ENCODE data around the gene TNNT3.
"Not testable (repeated sequence)": the region's sequence is repeated elsewhere in the genome, so short reads cannot be mapped to it uniquely, and the experiment has no call there.

Gene TNNT3

DNA sequence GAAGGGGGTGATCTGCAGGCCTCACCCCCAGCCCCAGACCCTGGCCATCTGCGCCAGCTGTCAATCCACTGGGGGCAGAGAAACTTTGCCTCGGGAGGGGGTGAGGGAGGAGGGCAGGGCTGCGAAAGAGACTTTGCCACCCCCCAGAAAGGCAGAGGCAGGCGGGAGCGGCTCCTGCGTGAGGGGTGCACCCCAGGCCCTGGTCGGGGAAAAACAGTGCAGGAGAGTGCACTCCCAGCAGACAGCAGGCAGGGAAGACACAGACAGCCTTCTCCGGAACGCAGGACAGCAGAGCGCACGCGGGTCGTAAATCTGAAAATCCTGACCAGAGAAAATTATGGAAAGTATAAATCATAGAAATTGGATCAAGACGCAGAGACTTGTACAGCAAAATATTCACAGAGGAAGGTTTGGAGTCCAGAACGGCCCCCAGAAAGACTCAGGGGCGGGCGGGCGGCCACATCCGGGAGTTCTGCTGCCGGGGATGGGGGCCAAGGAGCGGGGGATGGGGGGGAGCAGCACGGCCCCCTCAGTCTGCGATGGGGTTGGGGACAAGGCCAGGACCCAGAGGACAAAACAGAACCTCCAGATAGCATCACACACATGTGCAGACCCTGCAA is 19.6 kb downstream of the TNNT3 start:
- H3K9me3 Mint-ChIP-seq, result no peaks in the 10 kb centered on the region
- H3K4me1 Mint-ChIP-seq, result peaks cover 49% of the 10 kb centered on the region
- H3K4me3 Mint-ChIP-seq, result peak overlapping the region in 2 of 3 experiments; percentile 36 to 48
- no peaks in the 10 kb centered on the region for H3K36me3 Mint-ChIP-seq (ENCODE audit: low read depth)
- H3K27me3 Mint-ChIP-seq (ENCODE audit: low read depth), result no peaks in the 10 kb centered on the region
- H3K27ac Mint-ChIP-seq, result peak overlapping the region; percentile 94 to 99 (median 98)
- TF ChIP-seq, protein P1, sequence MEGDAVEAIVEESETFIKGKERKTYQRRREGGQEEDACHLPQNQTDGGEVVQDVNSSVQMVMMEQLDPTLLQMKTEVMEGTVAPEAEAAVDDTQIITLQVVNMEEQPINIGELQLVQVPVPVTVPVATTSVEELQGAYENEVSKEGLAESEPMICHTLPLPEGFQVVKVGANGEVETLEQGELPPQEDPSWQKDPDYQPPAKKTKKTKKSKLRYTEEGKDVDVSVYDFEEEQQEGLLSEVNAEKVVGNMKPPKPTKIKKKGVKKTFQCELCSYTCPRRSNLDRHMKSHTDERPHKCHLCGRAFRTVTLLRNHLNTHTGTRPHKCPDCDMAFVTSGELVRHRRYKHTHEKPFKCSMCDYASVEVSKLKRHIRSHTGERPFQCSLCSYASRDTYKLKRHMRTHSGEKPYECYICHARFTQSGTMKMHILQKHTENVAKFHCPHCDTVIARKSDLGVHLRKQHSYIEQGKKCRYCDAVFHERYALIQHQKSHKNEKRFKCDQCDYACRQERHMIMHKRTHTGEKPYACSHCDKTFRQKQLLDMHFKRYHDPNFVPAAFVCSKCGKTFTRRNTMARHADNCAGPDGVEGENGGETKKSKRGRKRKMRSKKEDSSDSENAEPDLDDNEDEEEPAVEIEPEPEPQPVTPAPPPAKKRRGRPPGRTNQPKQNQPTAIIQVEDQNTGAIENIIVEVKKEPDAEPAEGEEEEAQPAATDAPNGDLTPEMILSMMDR (IDR thresholded peaks at IDR 0.05; ENCODE audit: unreplicated experiment in 3 of 3), result no peak

DNA sequence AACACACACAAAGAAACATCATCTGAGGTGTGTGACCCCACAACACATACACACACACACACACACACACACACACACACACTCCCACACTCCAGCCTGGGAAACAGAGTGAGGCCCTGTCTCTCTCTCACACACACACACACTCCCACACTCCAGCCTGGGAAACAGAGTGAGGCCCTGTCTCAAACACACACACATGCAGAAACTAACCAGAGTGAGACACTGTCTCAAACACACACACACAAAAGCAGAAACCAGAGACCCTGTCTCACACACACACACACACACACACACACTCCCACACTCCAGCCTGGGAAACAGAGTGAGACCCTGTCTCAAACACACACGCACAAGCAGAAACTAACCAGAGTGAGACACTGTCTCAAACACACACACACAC is 20.3 kb downstream of the TNNT3 start:
- peaks cover 48% of the 10 kb centered on the region for H3K4me1 Mint-ChIP-seq

DNA sequence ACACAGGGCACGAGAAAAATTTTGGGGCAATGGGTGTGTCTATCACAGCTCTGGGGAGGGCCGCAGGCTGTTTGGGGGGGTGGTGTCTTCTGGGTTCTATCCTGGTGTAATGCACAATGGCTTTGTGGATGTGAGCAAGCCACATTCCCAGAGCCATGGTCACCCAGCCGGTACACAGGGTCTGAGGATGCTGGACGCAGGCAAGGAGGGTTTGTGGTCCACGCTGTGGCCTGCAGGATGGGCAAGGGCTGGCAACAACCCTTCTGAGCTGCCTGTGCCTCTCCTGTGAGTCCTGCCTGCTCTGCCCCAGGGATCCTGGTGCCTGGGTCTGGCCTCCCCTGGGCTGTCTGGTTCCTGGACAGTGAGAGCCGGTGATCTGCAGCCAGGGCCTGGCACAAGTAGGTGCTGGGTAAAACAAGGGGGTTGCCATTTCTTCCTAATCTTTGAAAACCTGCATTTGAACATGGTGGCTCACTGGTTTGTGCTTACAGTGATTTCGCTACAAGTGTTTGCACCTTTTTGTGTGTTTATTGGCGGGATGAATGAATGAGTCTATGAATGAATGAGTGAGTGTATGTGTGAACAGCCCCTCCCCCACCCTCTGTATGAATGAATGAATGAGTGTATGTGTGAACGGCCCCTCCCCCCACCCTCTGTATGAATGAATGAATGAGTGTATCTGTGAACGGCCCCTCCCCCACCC is 23.2 kb downstream of the TNNT3 start:
- no peaks in the 10 kb centered on the region for H3K9me3 Mint-ChIP-seq
- H3K4me1 Mint-ChIP-seq, result peaks cover 47% of the 10 kb centered on the region
- peak overlapping the region; percentile 92 to 98 (median 93) for H3K27ac Mint-ChIP-seq
- no peaks in the 10 kb centered on the region for H3K36me3 Mint-ChIP-seq (ENCODE audit: low read depth)
- H3K4me3 Mint-ChIP-seq, result peak overlapping the region; percentile 19 to 65 (median 55)
- TF ChIP-seq, protein P1 (IDR thresholded peaks at IDR 0.05; ENCODE audit: unreplicated experiment in 3 of 3), result no peak
- H3K27me3 Mint-ChIP-seq (ENCODE audit: low read depth), result no peaks in the 10 kb centered on the region

More for the DNA sequence above, 20.3 kb downstream of the TNNT3 start:
- H3K27me3 Mint-ChIP-seq (ENCODE audit: low read depth); H3K36me3 Mint-ChIP-seq (ENCODE audit: low read depth); H3K9me3 Mint-ChIP-seq: not testable (repeated sequence)
- peak overlapping the region; percentile 98 to 99 (median 98) for H3K27ac Mint-ChIP-seq
- H3K4me3 Mint-ChIP-seq, result peak overlapping the region; percentile 1 to 37 (median 12)

DNA sequence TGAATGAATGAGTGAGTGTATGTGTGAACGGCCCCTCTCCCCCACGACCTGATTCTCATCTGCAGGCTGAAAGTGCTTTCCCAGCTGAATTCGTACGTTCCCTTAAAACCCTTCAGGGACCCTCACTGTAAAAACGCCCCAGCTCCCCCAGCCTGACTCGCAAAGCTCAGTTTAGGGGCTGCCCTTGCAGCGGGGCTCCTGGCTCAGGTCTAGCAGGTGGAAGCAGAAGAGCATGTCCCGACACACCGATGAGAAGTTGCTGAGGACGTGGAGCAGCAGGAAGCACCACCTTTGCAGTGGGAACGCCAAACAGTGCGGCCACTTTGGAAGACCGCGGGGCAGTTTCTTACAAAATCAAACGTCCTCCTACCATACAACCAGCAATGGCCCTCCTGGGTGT is 24.1 kb downstream of the TNNT3 start:
- peak overlapping the region; percentile 56 to 91 (median 82) for H3K27ac Mint-ChIP-seq
- TF ChIP-seq, protein P1 (IDR thresholded peaks at IDR 0.05; ENCODE audit: unreplicated experiment in 3 of 3), result no peak
- peak overlapping the region in 1 of 3 experiments; percentile 21 for H3K4me3 Mint-ChIP-seq
- peaks cover 44% of the 10 kb centered on the region for H3K4me1 Mint-ChIP-seq
- H3K36me3 Mint-ChIP-seq (ENCODE audit: low read depth), result no peaks in the 10 kb centered on the region
- no peaks in the 10 kb centered on the region for H3K27me3 Mint-ChIP-seq (ENCODE audit: low read depth)
- no peaks in the 10 kb centered on the region for H3K9me3 Mint-ChIP-seq

DNA sequence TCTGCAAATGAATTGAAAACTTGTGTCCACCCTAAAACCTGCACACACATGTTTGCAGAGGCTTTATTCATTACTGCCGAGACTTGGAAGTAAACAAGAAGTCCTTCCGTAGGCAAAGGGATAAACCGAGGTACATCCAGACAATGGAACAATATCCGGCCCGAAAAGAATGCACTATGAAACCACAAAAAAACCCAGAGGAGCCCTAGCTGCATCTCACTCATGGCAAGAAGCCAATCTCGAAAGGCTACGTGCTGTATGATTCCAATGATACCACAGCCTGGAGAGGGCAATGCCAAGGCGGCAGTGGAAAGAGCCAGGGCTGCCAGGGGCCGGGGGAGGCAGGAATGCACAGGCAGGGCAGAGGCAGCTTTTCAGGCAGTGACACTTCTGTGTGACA is 24.5 kb downstream of the TNNT3 start:
- Mint-ChIP-seq H3K4me1 (peaks cover 42% of the 10 kb centered on the region), H3K27me3 (ENCODE audit: low read depth) (no peaks in the 10 kb centered on the region), H3K27ac (peak overlapping the region; percentile 56 to 91 (median 82)), H3K4me3 (peak overlapping the region; percentile 40 to 82 (median 63)), H3K9me3 (no peaks in the 10 kb centered on the region), H3K36me3 (ENCODE audit: low read depth) (no peaks in the 10 kb centered on the region)
- TF ChIP-seq, protein P1 (IDR thresholded peaks at IDR 0.05; ENCODE audit: unreplicated experiment in 3 of 3), result no peak

DNA sequence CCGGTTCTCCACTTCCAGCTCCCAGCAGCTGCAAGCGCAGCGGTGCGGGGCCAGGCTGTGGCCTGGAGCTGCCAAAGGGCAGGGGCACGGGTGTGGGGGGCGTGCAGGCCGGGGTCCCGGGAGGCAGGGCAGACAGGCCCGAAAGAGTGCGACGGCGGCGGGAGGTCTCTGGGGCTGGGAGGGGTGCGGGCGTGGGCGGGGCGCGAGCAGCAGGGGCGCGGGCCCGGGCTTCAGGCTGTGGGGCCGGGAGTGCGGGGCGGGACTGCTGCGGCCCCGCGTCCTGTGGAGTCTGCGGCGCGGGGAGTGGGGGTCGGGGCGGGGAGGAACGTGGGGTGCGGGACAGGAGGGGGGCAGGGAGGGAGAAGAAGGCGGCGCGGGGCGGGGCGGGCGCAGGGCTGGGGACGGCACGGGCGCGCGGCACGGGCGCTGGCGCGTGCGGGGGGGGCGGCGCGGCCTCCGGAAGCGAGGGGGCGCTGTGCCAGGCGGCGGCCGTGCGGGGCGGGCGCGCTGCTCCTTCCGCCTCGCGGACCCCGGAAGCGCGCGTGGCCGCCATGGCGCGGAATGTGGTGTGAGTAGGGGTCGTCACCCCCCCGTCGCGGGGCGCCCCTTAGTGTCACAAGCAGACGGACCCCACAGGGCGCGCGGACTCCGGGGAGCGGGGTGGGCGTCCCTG is 27.4 kb downstream of the TNNT3 start, which contains the start of gene MRPL23:
TSS of gene MRPL23 (plus strand) at position 521 of the 673 bp plus-strand sequence. CDS start at position 552, 31 bp downstream.
- Mint-ChIP-seq H3K4me3 (no peak within 1 kb of the TSS), H3K36me3 (ENCODE audit: low read depth) (no peaks in the 10 kb centered on the region), H3K4me1 (peaks cover 18% of the 10 kb centered on the region), H3K9me3 (no peaks in the 10 kb centered on the region), H3K27ac (no peak within 1 kb of the TSS), H3K27me3 (ENCODE audit: low read depth) (no peaks in the 10 kb centered on the region)
- TF ChIP-seq, protein P1 (IDR thresholded peaks at IDR 0.05; ENCODE audit: unreplicated experiment in 3 of 3), result no peak
